IMR-90 (cell line): ENCODE measurements around the gene FTO. TPM values are rescaled to one million over a fixed set of nuclear protein-coding genes. Genes with fewer than 3 reads are reported as not detected.

ENCODE experiments used
- ATAC-seq: fragments of 200-7000 bp; cut with Tn5 transposase; 2 replicates; pipeline ENCODE4 v1.9.1; 2020; ENCODE audit warnings: low read depth, mild to moderate bottlenecking, moderate library complexity
- BruUV-seq: library from RNA; stranded (reverse); fragments of 400-500 nt; replicated peaks from 2 replicates; lab custom pipeline; 2021; lab: Mats Ljungman, UMichigan
- CTCF ChIA-PET: fragments of 300-600 bp; formaldehyde crosslinking; extraction: SDS; loops from one replicate; lab custom pipeline; 2021; ENCODE audit warnings: antibody characterized with exemption; lab: Yijun Ruan, JAX
- POLR2A ChIA-PET: fragments of 300-600 bp; sonication (Branson Sonifier 250); formaldehyde crosslinking; loops from one replicate; lab custom pipeline; 2022; ENCODE audit warnings: antibody characterized with exemption; ENCODE audit not compliant: unreplicated experiment; lab: Charles Lee
- DNase-seq: peaks from one replicate; pipeline ENCODE4 v3.0.0; 2013
- H2AFZ ChIP-seq: replicated peaks from 2 replicates; pipeline ENCODE3; 2013; ENCODE audit warnings: low read length, mild to moderate bottlenecking; ENCODE audit not compliant: poor library complexity
- H2AK5ac ChIP-seq: 2 replicates; pipeline ENCODE4 v1.6.1; 2013; ENCODE audit warnings: low read depth, low read length, inconsistent platforms
- H2AK9ac ChIP-seq: replicated peaks from 2 replicates; pipeline ENCODE3; 2013; ENCODE audit warnings: mild to moderate bottlenecking, low read depth, low read length, moderate library complexity; ENCODE audit not compliant: poor library complexity
- H2BK120ac ChIP-seq: 2 replicates; pipeline ENCODE4 v1.6.1; 2013; ENCODE audit warnings: low read depth, low read length, inconsistent platforms
- H2BK15ac ChIP-seq: 3 replicates; pipeline ENCODE4 v1.6.1; 2013; ENCODE audit warnings: low read depth, low read length, inconsistent platforms
- H2BK20ac ChIP-seq: 2 replicates; pipeline ENCODE4 v1.6.1; 2013; ENCODE audit warnings: low read depth, mild to moderate bottlenecking, inconsistent platforms, low read length, moderate library complexity
- H2BK5ac ChIP-seq: 2 replicates; pipeline ENCODE4 v1.6.1; 2013; ENCODE audit warnings: mild to moderate bottlenecking, low read depth, low read length, inconsistent platforms; ENCODE audit not compliant: poor library complexity, severe bottlenecking
- H3K14ac ChIP-seq: replicated peaks from 2 replicates; pipeline ENCODE4 v1.6.1; 2013; ENCODE audit warnings: low read depth, low read length, inconsistent platforms
- H3K18ac ChIP-seq: 2 replicates; pipeline ENCODE4 v1.6.1; 2013; ENCODE audit warnings: low read depth, low read length, control low read depth
- H3K23ac ChIP-seq: 2 replicates; pipeline ENCODE4 v1.6.1; 2013; ENCODE audit warnings: low read depth, low read length, inconsistent platforms
- H3K27ac ChIP-seq: 2 replicates; pipeline ENCODE4 v1.5.1; 2013; ENCODE audit warnings: mild to moderate bottlenecking, control low read depth, low read length; ENCODE audit not compliant: insufficient read depth
- H3K27me3 ChIP-seq: 2 replicates; pipeline ENCODE4 v1.6.1; 2013; ENCODE audit warnings: low read length; ENCODE audit not compliant: control insufficient read depth, insufficient read depth
- H3K36me3 ChIP-seq: 2 replicates; pipeline ENCODE4 v1.6.1; 2013; ENCODE audit warnings: low read length, mixed read lengths; ENCODE audit not compliant: control insufficient read depth, insufficient read depth
- H3K4ac ChIP-seq: 2 replicates; pipeline ENCODE4 v1.6.1; 2013; ENCODE audit warnings: low read depth, low read length, inconsistent platforms
- H3K4me1 ChIP-seq: 2 replicates; pipeline ENCODE4 v1.6.1; 2013; ENCODE audit warnings: low read length, mixed read lengths; ENCODE audit not compliant: control insufficient read depth, insufficient read depth
- H3K4me2 ChIP-seq: 2 replicates; pipeline ENCODE4 v1.6.1; 2013; ENCODE audit warnings: low read depth, mild to moderate bottlenecking, control low read depth, low read length, moderate library complexity
- H3K4me3 ChIP-seq: 2 replicates; pipeline ENCODE4 v1.5.1; 2013; ENCODE audit warnings: low read depth, mild to moderate bottlenecking, control low read depth, low read length, moderate library complexity; ENCODE audit not compliant: insufficient read depth
- H3K56ac ChIP-seq: 2 replicates; pipeline ENCODE4 v1.6.1; 2013; ENCODE audit warnings: low read length, inconsistent platforms; ENCODE audit not compliant: insufficient read depth; ENCODE audit errors: extremely low read depth
- H3K79me1 ChIP-seq, 2 experiments: 2 replicates each; pipeline ENCODE4 v1.6.1; 2013; ENCODE audit warnings: low read length in 2 of 2, inconsistent platforms in 1 of 2, low read depth in 1 of 2
- H3K9ac ChIP-seq: 2 replicates; pipeline ENCODE4 v1.6.1; 2013; ENCODE audit warnings: low read depth, low read length, control low read depth
- H3K9me1 ChIP-seq: 2 replicates; pipeline ENCODE4 v1.6.1; 2013; ENCODE audit warnings: low read length, inconsistent platforms; ENCODE audit not compliant: insufficient read depth
- H3K9me3 ChIP-seq: 2 replicates; pipeline ENCODE4 v1.6.1; 2013; ENCODE audit warnings: low read length; ENCODE audit not compliant: control insufficient read depth, insufficient read depth
- H4K20me1 ChIP-seq: 2 replicates; pipeline ENCODE4 v1.6.1; 2013; ENCODE audit warnings: low read length, inconsistent platforms; ENCODE audit not compliant: insufficient read depth
- H4K5ac ChIP-seq: 2 replicates; pipeline ENCODE4 v1.6.1; 2013; ENCODE audit warnings: mild to moderate bottlenecking, low read depth, low read length, control low read depth
- H4K8ac ChIP-seq, 2 experiments: 2 replicates each; pipeline ENCODE4 v1.6.1; 2013; ENCODE audit warnings: low read depth in 2 of 2, low read length in 2 of 2, control low read depth in 1 of 2, inconsistent platforms in 1 of 2
- H4K91ac ChIP-seq: 2 replicates; pipeline ENCODE4 v1.6.1; 2013; ENCODE audit warnings: low read depth, low read length, inconsistent platforms; ENCODE audit not compliant: insufficient read depth
- BHLHE40 ChIP-seq: fragments of 150-350 bp; IDR thresholded peaks from 2 replicates; pipeline ENCODE4 v1.6.1; 2016; ENCODE audit warnings: mild to moderate bottlenecking, low read depth, low read length
- CEBPB ChIP-seq: IDR thresholded peaks from 2 replicates; pipeline ENCODE4 v1.6.1; 2012; ENCODE audit warnings: low read depth, low read length, improper control_type of control experiment
- CHD1 ChIP-seq: IDR thresholded peaks from 2 replicates; pipeline ENCODE4 v1.6.1; 2012; ENCODE audit warnings: low read depth, low read length, improper control_type of control experiment
- ELK1 ChIP-seq: fragments of 150-350 bp; IDR thresholded peaks from 2 replicates; pipeline ENCODE4 v1.6.1; 2016; ENCODE audit warnings: low read depth, mild to moderate bottlenecking, low read length, moderate library complexity, borderline replicate concordance
- FOS ChIP-seq: fragments of 150-350 bp; IDR thresholded peaks from 2 replicates; pipeline ENCODE4 v1.6.1; 2016; ENCODE audit warnings: low read depth, low read length
- MAFK ChIP-seq: IDR thresholded peaks from 2 replicates; pipeline ENCODE4 v1.6.1; 2012; ENCODE audit warnings: low read depth, low read length, improper control_type of control experiment
- MAZ ChIP-seq: IDR thresholded peaks from 2 replicates; pipeline ENCODE4 v1.6.1; 2012; ENCODE audit warnings: low read depth, mild to moderate bottlenecking, low read length, improper control_type of control experiment, moderate library complexity, borderline replicate concordance
- MXI1 ChIP-seq: IDR thresholded peaks from 2 replicates; pipeline ENCODE4 v1.6.1; 2012; ENCODE audit warnings: low read depth, mild to moderate bottlenecking, low read length, moderate library complexity, borderline replicate concordance
- NFE2L2 ChIP-seq: fragments of 150-350 bp; IDR thresholded peaks from 2 replicates; pipeline ENCODE4 v1.6.1; 2016; ENCODE audit warnings: low read depth, mild to moderate bottlenecking, low read length
- POLR2A ChIP-seq: IDR thresholded peaks from 2 replicates; pipeline ENCODE4 v1.6.1; 2012; ENCODE audit warnings: mild to moderate bottlenecking, low read depth, low read length
- RAD21 ChIP-seq: IDR thresholded peaks from 2 replicates; pipeline ENCODE4 v1.6.1; 2012; ENCODE audit warnings: low read length, improper control_type of control experiment
- RCOR1 ChIP-seq: IDR thresholded peaks from 2 replicates; pipeline ENCODE4 v1.6.1; 2012; ENCODE audit warnings: mild to moderate bottlenecking, low read length, improper control_type of control experiment; ENCODE audit not compliant: insufficient replicate concordance
- RFX5 ChIP-seq: IDR thresholded peaks from 2 replicates; pipeline ENCODE4 v1.8.0; 2012; ENCODE audit warnings: low read depth, mild to moderate bottlenecking, low read length, moderate library complexity
- SMC3 ChIP-seq: fragments of 150-350 bp; IDR thresholded peaks from 2 replicates; pipeline ENCODE4 v1.6.1; 2016; ENCODE audit warnings: low read depth, mild to moderate bottlenecking, antibody characterized with exemption, low read length, moderate library complexity
- USF2 ChIP-seq: fragments of 150-350 bp; IDR thresholded peaks from 2 replicates; pipeline ENCODE4 v1.6.1; 2017; ENCODE audit warnings: mild to moderate bottlenecking, antibody characterized with exemption, low read length, low read depth
- WGBS, 2 experiments: methylation state at CpG; one replicate each; pipeline versions ENCODE4 v1.1.5 to v1.1.7; 2013; ENCODE audit warnings: missing lambda C conversion rate in 2 of 2; ENCODE audit not compliant: insufficient read length in 1 of 2; ENCODE audit errors: extremely low coverage in 2 of 2; 5-methylcytosine and 5-hydroxymethylcytosine counted together
- dilution Hi-C: fragments of 300-500 bp; cut with HindIII; formaldehyde crosslinking; loops from one replicate; pipeline ENCODE4 v1.14.3; 2018; ENCODE audit warnings: low sequenced_read_pairs; ENCODE audit not compliant: unreplicated experiment
- in situ Hi-C: fragments of 300-500 bp; cut with MboI; formaldehyde crosslinking; loops from 3 replicates; pipeline ENCODE4 v1.14.3; 2019; ENCODE audit warnings: low sequenced_read_pairs, inconsistent platforms, mixed read lengths
- intact Hi-C: fragments of 100-400 bp; cut with micrococcal nuclease; formaldehyde crosslinking; loops from 2 replicates; pipeline ENCODE4 v1.10.0; 2022
- polyA plus RNA-seq, 3 experiments: library from polyadenylated mRNA; depleted of rRNA; stranded (reverse); fragments of >200 nt; gene quantifications; 2 replicates each; pipeline ENCODE4 v1.2.3, GENCODE V29; 2012; ENCODE audit warnings: low replicate concordance in 1 of 3
- total RNA-seq: library from RNA; depleted of rRNA; stranded (reverse); fragments of >200 nt; gene quantifications from 2 replicates; pipeline ENCODE4 v1.2.3, GENCODE V29; 2012
- TF ChIP-seq, protein P1 (sequence below): conservative IDR thresholded peaks from 2 replicates; pipeline ENCODE4 v1.5.1; 2012; ENCODE audit warnings: mild to moderate bottlenecking, low read depth, low read length, improper control_type of control experiment

Gene FTO
- total and polyA plus RNA-seq, 2 of the 4 experiments (the other 2 are of a cell fraction): 70.3 to 132 TPM

DNA sequence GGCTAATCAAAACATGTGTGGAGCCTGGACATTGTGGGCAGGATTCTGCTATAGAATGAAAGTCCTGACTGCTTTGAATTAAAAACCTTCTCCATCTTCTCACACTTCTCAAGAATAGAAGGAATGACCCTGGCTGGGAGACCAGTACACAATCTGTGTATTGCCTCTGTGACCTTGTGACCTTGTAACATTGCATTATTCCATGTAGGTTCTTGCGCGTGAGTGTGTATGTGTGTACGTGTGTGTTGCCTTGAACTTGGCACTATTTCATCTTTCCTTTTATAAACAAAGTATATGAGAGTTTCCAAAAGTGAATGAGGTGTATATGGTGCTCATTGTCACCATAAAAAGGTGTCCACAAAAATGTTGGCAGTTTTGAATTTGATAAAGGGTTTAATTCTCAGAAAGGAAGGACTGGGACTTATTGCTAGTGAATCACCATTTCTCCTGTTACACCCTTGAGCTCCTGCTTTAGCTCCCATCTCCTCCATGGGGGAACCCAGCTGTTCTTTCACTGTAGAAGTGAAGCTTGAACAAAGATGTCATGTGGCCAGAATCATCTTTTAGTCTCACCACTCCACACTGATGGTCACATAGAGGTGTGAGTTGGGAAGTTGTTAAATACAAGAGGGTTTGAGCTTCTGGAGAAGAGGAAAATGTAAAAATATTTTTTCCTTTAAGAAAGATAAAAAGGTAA is 244.9 kb downstream of the FTO start:
- H3K18ac ChIP-seq: no peak overlapping the region
- H2AFZ ChIP-seq: no peak overlapping the region
- H2BK20ac ChIP-seq: no peak overlapping the region
- in situ Hi-C loops (no loop called here), intact Hi-C loops (loop anchor here (5.0 to 10.0 kb wide), 4 partner anchors 336 to 1596 kb away; partner anchors contain the start of gene IRX3), dilution Hi-C loops (no loop called here)
- no peak for TF ChIP-seq BHLHE40
- TF ChIP-seq CEBPB: no peak
- TF ChIP-seq, protein P1, sequence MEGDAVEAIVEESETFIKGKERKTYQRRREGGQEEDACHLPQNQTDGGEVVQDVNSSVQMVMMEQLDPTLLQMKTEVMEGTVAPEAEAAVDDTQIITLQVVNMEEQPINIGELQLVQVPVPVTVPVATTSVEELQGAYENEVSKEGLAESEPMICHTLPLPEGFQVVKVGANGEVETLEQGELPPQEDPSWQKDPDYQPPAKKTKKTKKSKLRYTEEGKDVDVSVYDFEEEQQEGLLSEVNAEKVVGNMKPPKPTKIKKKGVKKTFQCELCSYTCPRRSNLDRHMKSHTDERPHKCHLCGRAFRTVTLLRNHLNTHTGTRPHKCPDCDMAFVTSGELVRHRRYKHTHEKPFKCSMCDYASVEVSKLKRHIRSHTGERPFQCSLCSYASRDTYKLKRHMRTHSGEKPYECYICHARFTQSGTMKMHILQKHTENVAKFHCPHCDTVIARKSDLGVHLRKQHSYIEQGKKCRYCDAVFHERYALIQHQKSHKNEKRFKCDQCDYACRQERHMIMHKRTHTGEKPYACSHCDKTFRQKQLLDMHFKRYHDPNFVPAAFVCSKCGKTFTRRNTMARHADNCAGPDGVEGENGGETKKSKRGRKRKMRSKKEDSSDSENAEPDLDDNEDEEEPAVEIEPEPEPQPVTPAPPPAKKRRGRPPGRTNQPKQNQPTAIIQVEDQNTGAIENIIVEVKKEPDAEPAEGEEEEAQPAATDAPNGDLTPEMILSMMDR: no peak
- no peak for TF ChIP-seq FOS
- TF ChIP-seq USF2: no peak
- no peak for TF ChIP-seq RAD21
- no peak for TF ChIP-seq RCOR1
- TF ChIP-seq ELK1: no peak
- no peak for TF ChIP-seq MXI1
- no peak for TF ChIP-seq RFX5
- no peak for TF ChIP-seq MAFK
- TF ChIP-seq MAZ: no peak
- no peak for TF ChIP-seq POLR2A
- TF ChIP-seq NFE2L2: no peak
- TF ChIP-seq SMC3: no peak
- no peak for TF ChIP-seq CHD1
- CTCF ChIA-PET: no interaction called here
- no peak overlapping the region for H2BK5ac ChIP-seq
- no peak overlapping the region for H3K27ac ChIP-seq
- H4K91ac ChIP-seq: no peak overlapping the region
- no peaks in the 10 kb centered on the region for H3K27me3 ChIP-seq
- no peak overlapping the region for H2BK15ac ChIP-seq
- no peak overlapping the region for H3K14ac ChIP-seq
- no peak overlapping the region for H3K4ac ChIP-seq
- no peak overlapping the region for H3K9ac ChIP-seq
- no peaks in the 10 kb centered on the region for H3K9me1 ChIP-seq
- no CpG with 5 or more reads among the region's 3 CpGs for WGBS, 2 experiments
- H4K5ac ChIP-seq: no peak overlapping the region
- H2AK9ac ChIP-seq: no peak overlapping the region
- H4K8ac ChIP-seq: no peak overlapping the region
- no peak overlapping the region for H3K56ac ChIP-seq
- no peaks in the 10 kb centered on the region for H3K36me3 ChIP-seq
- H3K23ac ChIP-seq: no peak overlapping the region
- no peak overlapping the region for H2AK5ac ChIP-seq
- POLR2A ChIA-PET: no interaction called here
- ATAC-seq: no peak
- H3K4me1 ChIP-seq: peaks cover 3% of the 10 kb centered on the region
- no peaks in the 10 kb centered on the region for H3K9me3 ChIP-seq
- DNase-seq: no peak
- no TSS peak for BruUV-seq
- H4K20me1 ChIP-seq: no peaks in the 10 kb centered on the region
- H3K4me2 ChIP-seq: no peak overlapping the region
- H3K79me1 ChIP-seq: 0 out of 4 replicates have a peak, but pooled peaks cover 0 to 8% of the 10 kb centered on the region in 2 experiments
- H2BK120ac ChIP-seq: no peak overlapping the region
- H3K4me3 ChIP-seq: no peak overlapping the region
